Pancreas (tissue), 10 donors: ENCODE results near the gene WNT11. TPM values are rescaled to one million over a fixed set of nuclear protein-coding genes. Genes with fewer than 3 reads are reported as not detected.

Source experiments
- ATAC-seq, 4 donors: fragments of 200-7000 bp; cut with Tn5 transposase; one replicate each; pipeline versions ENCODE4 v1.8.0 to v1.9.1; 2020; ENCODE audit warnings: mild to moderate bottlenecking in 4 of 4, moderate library complexity in 4 of 4
- DNase-seq, 6 donors: peaks; one replicate each; pipeline ENCODE4 v3.0.0-alpha.2; 2020
- FAIRE-seq: peaks from 2 replicates; lab custom pipeline; 2012; peaks lifted over from hg19 to GRCh38; lab: Jason Lieb, UNC
- H3K27ac ChIP-seq, 4 donors: fragments of 200-600 bp; sonication (generic); 1 replicate in 3 of 4; 2 replicates in 1 of 4; pipeline versions ENCODE4 v1.5.0 to v1.8.0; 2020
- H3K27me3 ChIP-seq, 4 donors: fragments of 200-600 bp; one replicate each; pipeline ENCODE4 v1.8.0; 2021
- H3K36me3 ChIP-seq, 3 donors: fragments of 200-600 bp; sonication (generic) in 1 of 3; one replicate each; pipeline versions ENCODE4 v1.5.0 to v1.8.0; 2020 to 2021
- H3K4me1 ChIP-seq, 3 donors: fragments of 200-600 bp; one replicate each; pipeline ENCODE4 v1.8.0; 2021
- H3K4me3 ChIP-seq, 4 donors: fragments of 200-600 bp; sonication (generic) in 2 of 4; one replicate each; pipeline versions ENCODE4 v1.5.0 to v1.8.0; 2020 to 2021
- H3K9me3 ChIP-seq, 4 donors: fragments of 200-600 bp; one replicate each; pipeline ENCODE4 v1.8.0; 2021
- WGBS, 2 donors: extraction: QIAGEN DNeasy Blood & Tissue Kit; methylation state at CpG; one replicate each; pipeline ENCODE4 v1.1.7; 2013; 5-methylcytosine and 5-hydroxymethylcytosine counted together
- intact Hi-C, 3 donors: fragments of 100-400 bp; cut with DNase I; formaldehyde crosslinking; loops; one replicate each; pipeline versions ENCODE4 v1.11.1 to v1.14.2; 2022
- polyA plus RNA-seq, 2 donors: library from polyadenylated mRNA; stranded (reverse); fragments of 200-250 nt; gene quantifications; one replicate each; pipeline ENCODE4 v1.2.3, GENCODE V29; 2013
- total RNA-seq, 6 donors: library from RNA; stranded (reverse); fragmentation: NEBNext Ultra II Directional in 4 of 6; extraction: Animal tissue kit (Norgen Biotek cat#: 25700) in 4 of 6; gene quantifications; one replicate each; pipeline versions ENCODE4 v1.2.1 to v1.2.4, GENCODE V29; 2021 to 2023
- TF ChIP-seq, protein P1 (sequence below), 4 donors: fragments of 200-600 bp; sonication (generic) in 3 of 4; IDR thresholded peaks; one replicate each; pipeline versions ENCODE4 v1.5.0 to v1.8.0; 2021; ENCODE audit warnings: antibody characterized with exemption in 4 of 4
- donor health status: healthy with polysubstance abuse.
- donor health status: DM: no; HTN: no; CAD: no; lungs with moderate emphysema.
- donor health status: DM: no; HTN: no; CAD: no.
- donor health status: control.
- donor health status: control.
- donor health status: Bipolar disorder and iron deficiency.
- donor health status: DM: yes; HTN: yes; CAD: no.
- donor health status: DM: no; HTN: no; CAD: no.
- donor health status: DM: no; HTN: no; CAD: no.
- donor health status: DM: yes; HTN: yes; CAD: no.

The WNT11 gene
- total and polyA plus RNA-seq, 8 donors: 2.6 to 30.5 (median 6.2) TPM

DNA sequence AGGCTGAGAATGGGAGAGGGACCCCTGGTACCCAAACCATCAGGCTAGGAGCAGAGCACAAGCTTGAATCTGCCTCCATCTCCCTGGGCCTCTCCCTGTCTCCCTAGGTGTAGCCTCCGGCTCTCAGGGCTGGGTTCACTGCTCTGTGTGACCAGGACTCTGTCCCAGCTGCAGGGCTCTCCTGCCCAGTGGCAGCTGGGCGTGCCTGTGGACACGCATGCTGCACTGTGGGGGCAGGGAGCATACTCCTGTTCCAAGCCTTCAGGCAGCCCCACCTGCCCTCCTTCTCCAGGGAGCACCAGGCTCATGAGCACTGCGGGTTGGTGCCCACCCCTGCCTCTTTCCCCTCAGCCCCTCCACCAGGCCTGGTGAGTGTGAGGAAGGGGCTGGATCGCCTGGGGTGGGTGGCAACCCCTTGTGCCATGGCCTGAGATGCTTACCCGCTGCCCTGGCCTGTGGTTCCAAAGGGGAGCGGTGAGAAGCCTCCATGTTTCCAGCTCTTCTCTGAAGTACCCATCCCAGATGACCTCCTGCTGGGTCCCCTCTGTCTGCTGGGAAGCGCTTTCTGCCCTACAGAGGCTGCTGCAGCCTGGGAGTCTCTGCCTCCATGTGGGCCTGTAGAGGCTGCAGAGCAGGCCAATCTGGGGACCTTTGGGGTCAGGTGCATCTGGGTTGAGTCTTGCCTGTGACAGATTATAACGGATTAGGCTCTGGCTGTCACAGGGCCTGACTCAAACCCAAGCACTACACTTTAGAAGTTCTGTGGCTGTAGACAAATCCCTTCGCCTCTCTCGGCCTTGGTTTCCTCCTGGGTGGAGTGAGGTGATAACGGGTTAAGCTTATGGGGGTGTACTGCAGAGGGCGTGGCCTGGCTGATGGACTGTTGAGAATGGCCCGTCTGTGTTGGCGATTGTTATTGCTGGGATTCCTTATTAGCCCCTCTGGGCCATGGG, 43.7 kb downstream of the WNT11 start:
- FAIRE-seq (no peak), ATAC-seq (no peak), DNase-seq (peak in 1 of 6 donors; percentile 46)
- Histone ChIP-seq H3K4me1 (no peaks in the 10 kb centered on the region), H3K9me3 (no peaks in the 10 kb centered on the region), H3K4me3 (no peak overlapping the region), H3K36me3 (no peaks in the 10 kb centered on the region), H3K27ac (no peak overlapping the region), H3K27me3 (no peaks in the 10 kb centered on the region)
- TF ChIP-seq, protein P1, sequence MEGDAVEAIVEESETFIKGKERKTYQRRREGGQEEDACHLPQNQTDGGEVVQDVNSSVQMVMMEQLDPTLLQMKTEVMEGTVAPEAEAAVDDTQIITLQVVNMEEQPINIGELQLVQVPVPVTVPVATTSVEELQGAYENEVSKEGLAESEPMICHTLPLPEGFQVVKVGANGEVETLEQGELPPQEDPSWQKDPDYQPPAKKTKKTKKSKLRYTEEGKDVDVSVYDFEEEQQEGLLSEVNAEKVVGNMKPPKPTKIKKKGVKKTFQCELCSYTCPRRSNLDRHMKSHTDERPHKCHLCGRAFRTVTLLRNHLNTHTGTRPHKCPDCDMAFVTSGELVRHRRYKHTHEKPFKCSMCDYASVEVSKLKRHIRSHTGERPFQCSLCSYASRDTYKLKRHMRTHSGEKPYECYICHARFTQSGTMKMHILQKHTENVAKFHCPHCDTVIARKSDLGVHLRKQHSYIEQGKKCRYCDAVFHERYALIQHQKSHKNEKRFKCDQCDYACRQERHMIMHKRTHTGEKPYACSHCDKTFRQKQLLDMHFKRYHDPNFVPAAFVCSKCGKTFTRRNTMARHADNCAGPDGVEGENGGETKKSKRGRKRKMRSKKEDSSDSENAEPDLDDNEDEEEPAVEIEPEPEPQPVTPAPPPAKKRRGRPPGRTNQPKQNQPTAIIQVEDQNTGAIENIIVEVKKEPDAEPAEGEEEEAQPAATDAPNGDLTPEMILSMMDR (IDR thresholded peaks at IDR 0.05): no peak
- 85 to 89% methylated on average over 15 of the region's 15 CpGs for WGBS, 2 donors
- intact Hi-C loops: no loop called here

DNA sequence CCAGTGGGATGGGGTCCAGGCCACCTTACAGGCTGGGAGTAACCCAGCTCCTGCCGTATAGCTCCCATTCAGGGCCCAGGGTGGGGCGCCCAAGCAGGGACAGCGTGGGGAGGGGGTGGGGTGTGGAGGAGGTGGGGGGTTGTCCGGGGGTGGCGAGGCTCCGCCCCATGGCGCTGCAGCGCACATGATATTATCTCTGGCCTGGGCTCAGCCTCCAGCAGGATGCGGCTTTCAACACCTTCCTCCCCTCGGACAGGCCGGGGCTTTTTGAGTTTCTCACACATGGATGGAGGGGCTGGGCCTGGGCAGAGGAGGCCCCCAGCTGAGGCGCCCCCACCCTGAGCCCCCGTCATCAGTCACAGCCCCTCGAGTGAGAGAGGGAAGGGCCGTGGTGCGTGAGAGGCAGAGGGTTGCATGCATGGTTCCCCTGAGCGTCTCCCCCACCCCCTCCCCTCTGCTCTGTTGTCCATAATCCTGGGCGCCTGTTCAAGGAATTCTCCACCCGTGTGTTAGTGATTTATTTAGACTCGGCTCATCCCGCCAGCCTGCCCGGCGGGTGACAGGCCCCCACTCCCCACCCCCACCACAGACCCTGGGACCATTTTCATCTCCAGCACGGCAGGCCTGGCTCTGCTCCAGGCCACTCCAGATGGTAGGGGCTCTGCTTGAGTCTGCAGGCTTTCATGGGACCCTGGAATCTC, 44.9 kb downstream of the WNT11 start:
- 47% methylated on average over 20 to 24 of the region's 24 CpGs for WGBS, 2 donors
- peak in 3 of 4 donors; percentile 18 to 31 (median 23) for ATAC-seq

DNA sequence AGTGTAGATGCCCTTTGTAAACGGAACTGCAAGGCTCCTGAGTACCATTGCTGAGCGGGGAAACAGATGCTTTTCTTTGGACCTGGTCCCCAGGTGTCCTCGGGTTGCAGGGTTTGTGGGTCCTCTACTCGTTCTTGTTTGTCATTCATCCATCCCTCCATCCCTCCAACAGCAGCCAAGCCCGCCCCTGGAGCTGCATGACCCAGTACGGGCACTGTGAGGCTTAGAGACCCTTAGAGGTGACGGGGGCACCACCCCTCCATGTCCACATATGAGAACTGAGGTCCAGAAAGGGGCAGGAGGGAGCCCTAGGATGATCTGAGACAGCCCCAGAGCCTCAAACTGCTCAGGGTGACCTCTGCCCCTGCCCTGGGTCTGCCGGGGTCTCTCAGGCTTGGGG, 45.4 kb downstream of the WNT11 start:
- no peaks in the 10 kb centered on the region for H3K27me3 ChIP-seq
- intact Hi-C loops: no loop called here
- TF ChIP-seq, protein P1 (IDR thresholded peaks at IDR 0.05): no peak
- no peak overlapping the region for H3K4me3 ChIP-seq
- no peaks in the 10 kb centered on the region for H3K4me1 ChIP-seq
- ATAC-seq (no peak), DNase-seq (no peak), FAIRE-seq (no peak)
- no peaks in the 10 kb centered on the region for H3K36me3 ChIP-seq
- no peaks in the 10 kb centered on the region for H3K9me3 ChIP-seq
- peak overlapping the region in 1 of 4 donors; percentile 16 for H3K27ac ChIP-seq
- 77 to 84% methylated on average over 8 of the region's 8 CpGs for WGBS, 2 donors

More for the DNA sequence above, 44.9 kb downstream of the WNT11 start:
- H3K27me3 ChIP-seq: no peaks in the 10 kb centered on the region
- no peak overlapping the region for H3K27ac ChIP-seq
- no peak overlapping the region for H3K4me3 ChIP-seq
- FAIRE-seq (no peak), DNase-seq (peak in 1 of 6 donors; percentile 41)
- intact Hi-C loops: no loop called here
- TF ChIP-seq, protein P1 (IDR thresholded peaks at IDR 0.05): no peak
- H3K9me3 ChIP-seq: no peaks in the 10 kb centered on the region
- H3K36me3 ChIP-seq: no peaks in the 10 kb centered on the region
- no peaks in the 10 kb centered on the region for H3K4me1 ChIP-seq

DNA sequence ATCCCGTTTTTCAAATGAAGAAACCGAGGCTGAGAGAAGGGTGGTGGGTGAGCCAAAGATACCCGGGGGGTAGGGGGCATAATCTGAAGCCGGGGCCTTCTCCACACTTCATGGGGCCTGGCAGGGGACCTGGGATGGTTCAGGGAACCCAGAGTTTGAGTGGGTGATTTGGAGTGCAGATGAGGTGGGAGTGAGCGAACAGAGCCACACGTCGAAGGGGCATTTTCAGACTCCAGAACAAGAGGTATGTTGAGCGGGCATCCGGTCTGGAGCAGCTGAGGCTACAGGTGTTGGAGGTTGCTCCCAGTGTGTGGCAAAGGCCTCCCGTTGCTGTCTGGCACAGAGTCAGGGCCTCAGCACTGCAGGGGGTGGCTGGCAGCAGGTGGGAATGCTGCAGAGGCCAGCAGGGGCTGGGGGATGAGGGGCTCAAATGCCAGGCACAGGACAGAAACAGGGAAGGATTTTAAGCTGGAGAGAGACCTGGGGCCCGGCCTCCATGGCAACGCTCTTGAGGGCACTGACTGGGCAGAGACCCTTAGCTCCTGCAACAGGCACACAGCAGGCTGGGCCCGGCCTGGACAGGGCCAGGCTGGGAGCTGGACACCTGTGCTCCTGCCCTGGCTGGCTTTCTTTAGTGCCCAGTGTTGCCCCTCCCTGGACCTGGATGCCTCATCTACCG, 46.2 kb downstream of the WNT11 start:
- DNase-seq (peak in 5 of 6 donors; percentile 32 to 62 (median 56)), FAIRE-seq (no peak), ATAC-seq (peak; percentile 54 to 79 (median 70))
- TF ChIP-seq, protein P1 (IDR thresholded peaks at IDR 0.05): no peak
- H3K4me3 ChIP-seq: no peak overlapping the region
- H3K9me3 ChIP-seq: no peaks in the 10 kb centered on the region
- H3K36me3 ChIP-seq: no peaks in the 10 kb centered on the region
- H3K27me3 ChIP-seq: no peaks in the 10 kb centered on the region
- no peaks in the 10 kb centered on the region for H3K4me1 ChIP-seq
- 56 to 65% methylated on average over 14 of the region's 14 CpGs for WGBS, 2 donors
- intact Hi-C loops: loop anchor here in 2 of 3 donors (5.0 to 10.0 kb wide), 2 partner anchors 263 to 265 kb away; no protein-coding TSS in a partner anchor
- peak overlapping the region in 1 of 4 donors; percentile 16 for H3K27ac ChIP-seq
